GM10266 (cell line): Measurements from ENCODE around the gene CARMIL1.

ENCODE experiments used
- DNase-seq: peaks from one replicate; pipeline ENCODE4 v3.0.0; 2012; ENCODE audit errors: extremely low spot score
- CTCF ChIP-seq: IDR thresholded peaks from 2 replicates; pipeline ENCODE4 v1.5.1; 2012; ENCODE audit warnings: mild to moderate bottlenecking, low read depth; ENCODE audit not compliant: control insufficient read depth, insufficient read depth; ENCODE audit errors: missing control alignments

Gene CARMIL1

GRCh38 chr6:25487012-25487411 lies 207.8 kb downstream of the CARMIL1 start:
- no peak for DNase-seq
- no peak for TF ChIP-seq CTCF

GRCh38 chr6:25488156-25488555 lies 209.0 kb downstream of the CARMIL1 start:
- DNase-seq: no peak
- TF ChIP-seq CTCF: no peak

- TF ChIP-seq CTCF: no peak
- no peak for DNase-seq
Measured at GRCh38 chr6:25489399-25489798, 210.2 kb downstream of the CARMIL1 start.

- TF ChIP-seq CTCF: peak; percentile 89
Measured at GRCh38 chr6:25490018-25490801, 211.0 kb downstream of the CARMIL1 start.

GRCh38 chr6:25492951-25493350 lies 213.8 kb downstream of the CARMIL1 start:
- no peak for DNase-seq
- no peak for TF ChIP-seq CTCF

More at GRCh38 chr6:25490018-25490801, 211.0 kb downstream of the CARMIL1 start:
- DNase-seq: peak; percentile 64

- DNase-seq: no peak
- TF ChIP-seq CTCF: no peak
Measured at GRCh38 chr6:25494469-25494868, 215.3 kb downstream of the CARMIL1 start.

GRCh38 chr6:25497383-25498040 lies 218.3 kb downstream of the CARMIL1 start:
- no peak for DNase-seq
- no peak for TF ChIP-seq CTCF
